Tibial nerve (tissue), 4 donors: ENCODE measurements around the gene C6orf89.

ENCODE experiments used
- EP300 ChIP-seq, 2 donors: sonication (generic); formaldehyde crosslinking; IDR thresholded peaks; one replicate each; pipeline ENCODE4 v1.6.1; 2017; ENCODE audit warnings: antibody characterized with exemption in 2 of 2, mild to moderate bottlenecking in 1 of 2
- POLR2A ChIP-seq, 2 donors: fragments of 450-650 bp; IDR thresholded peaks; one replicate each; pipeline ENCODE4 v1.6.1; 2017; ENCODE audit warnings: antibody characterized with exemption in 2 of 2, mild to moderate bottlenecking in 2 of 2, moderate library complexity in 2 of 2
- TF ChIP-seq, protein P1 (sequence below), 5 experiments: fragments of 200-600 bp in 3 of 5; fragments of 450-650 bp in 2 of 5; sonication (generic) in 3 of 5; IDR thresholded peaks; one replicate each; pipeline ENCODE4 v1.5.1; 2016 to 2019; ENCODE audit warnings: antibody characterized with exemption in 5 of 5, mild to moderate bottlenecking in 3 of 5, moderate library complexity in 2 of 5

DNA sequence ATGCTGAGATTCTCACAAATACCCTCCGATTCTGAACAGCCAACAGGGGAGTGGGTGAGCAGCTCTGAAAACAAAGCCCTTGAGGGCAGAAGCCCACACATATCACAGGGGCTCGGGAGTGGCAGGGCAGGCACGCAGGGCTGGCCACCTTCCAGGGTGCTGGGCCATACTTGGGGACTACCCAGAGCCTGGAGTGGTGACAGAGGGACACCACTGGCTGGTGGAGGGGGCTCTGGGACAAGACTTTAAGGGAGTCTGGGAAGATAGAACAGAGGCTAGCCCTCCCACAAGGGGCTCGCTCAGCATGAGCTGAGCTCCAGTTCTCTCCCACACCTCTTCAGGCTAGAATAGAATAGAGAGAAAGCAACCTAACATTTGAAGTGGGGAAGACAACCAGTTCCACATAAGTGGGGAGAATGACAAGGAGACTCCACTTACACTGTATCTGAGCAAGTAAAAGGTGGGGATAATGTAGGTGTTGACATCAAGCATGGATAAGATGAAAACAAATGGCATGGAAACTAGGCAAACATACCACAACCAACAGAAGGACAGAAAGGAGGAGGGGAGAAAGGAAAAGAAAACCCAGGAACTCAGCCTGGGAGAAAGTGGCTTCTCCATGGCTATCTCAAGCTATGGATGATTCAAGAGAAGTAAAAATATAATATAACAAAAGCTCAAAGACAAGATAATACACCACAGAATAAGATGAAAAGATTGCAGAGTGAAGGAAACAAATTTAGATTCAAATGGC lies 18.1 kb upstream of the C6orf89 start:
- TF ChIP-seq POLR2A (IDR thresholded peaks at IDR 0.05) (no peak), EP300 (IDR thresholded peaks at IDR 0.05) (no peak)
- TF ChIP-seq, protein P1, sequence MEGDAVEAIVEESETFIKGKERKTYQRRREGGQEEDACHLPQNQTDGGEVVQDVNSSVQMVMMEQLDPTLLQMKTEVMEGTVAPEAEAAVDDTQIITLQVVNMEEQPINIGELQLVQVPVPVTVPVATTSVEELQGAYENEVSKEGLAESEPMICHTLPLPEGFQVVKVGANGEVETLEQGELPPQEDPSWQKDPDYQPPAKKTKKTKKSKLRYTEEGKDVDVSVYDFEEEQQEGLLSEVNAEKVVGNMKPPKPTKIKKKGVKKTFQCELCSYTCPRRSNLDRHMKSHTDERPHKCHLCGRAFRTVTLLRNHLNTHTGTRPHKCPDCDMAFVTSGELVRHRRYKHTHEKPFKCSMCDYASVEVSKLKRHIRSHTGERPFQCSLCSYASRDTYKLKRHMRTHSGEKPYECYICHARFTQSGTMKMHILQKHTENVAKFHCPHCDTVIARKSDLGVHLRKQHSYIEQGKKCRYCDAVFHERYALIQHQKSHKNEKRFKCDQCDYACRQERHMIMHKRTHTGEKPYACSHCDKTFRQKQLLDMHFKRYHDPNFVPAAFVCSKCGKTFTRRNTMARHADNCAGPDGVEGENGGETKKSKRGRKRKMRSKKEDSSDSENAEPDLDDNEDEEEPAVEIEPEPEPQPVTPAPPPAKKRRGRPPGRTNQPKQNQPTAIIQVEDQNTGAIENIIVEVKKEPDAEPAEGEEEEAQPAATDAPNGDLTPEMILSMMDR (IDR thresholded peaks at IDR 0.05) = no peak
